HepG2 (cell line): ENCODE data around the gene XPC. TPM values are rescaled to one million over a fixed set of nuclear protein-coding genes. Genes with fewer than 3 reads are reported as not detected.

ENCODE experiments used
- ATAC-seq: fragments of 200-7000 bp; cut with Tn5 transposase; 3 replicates; pipeline ENCODE4 v1.9.1; 2020; ENCODE audit warnings: mild to moderate bottlenecking, moderate library complexity
- BruUV-seq: library from RNA; stranded (reverse); fragments of 400-500 nt; replicated peaks from 2 replicates; lab custom pipeline; 2021; lab: Mats Ljungman, UMichigan
- CTCF ChIA-PET: fragments of 300-600 bp; formaldehyde crosslinking; extraction: SDS; loops from one replicate; lab custom pipeline; 2021; ENCODE audit warnings: low total read pairs, inconsistent platforms, low intra/inter-chr PET ratio; lab: Yijun Ruan, JAX
- POLR2A ChIA-PET: fragments of 350-600 bp; sonication (Branson Sonifier 250); formaldehyde crosslinking; loops from one replicate; lab custom pipeline; 2020; ENCODE audit warnings: antibody characterized with exemption, inconsistent platforms; lab: Yijun Ruan, JAX
- DNase-seq: peaks from one replicate; pipeline ENCODE4 v3.0.0-alpha.2; 2015; ENCODE audit warnings: low spot score
- FAIRE-seq: peaks from 3 replicates; lab custom pipeline; 2011; peaks lifted over from hg19 to GRCh38; lab: Jason Lieb, UNC
- H2AFZ ChIP-seq: one replicate; pipeline ENCODE4 v1.6.1; 2011; ENCODE audit warnings: low read length, inconsistent platforms
- H3K27ac ChIP-seq: fragments of 300-600 bp; 3 replicates; pipeline ENCODE4 v1.8.0; 2011; ENCODE audit warnings: mixed run types, mild to moderate bottlenecking, mixed read lengths, low read length, inconsistent platforms; ENCODE audit not compliant: insufficient read depth; ENCODE audit errors: extremely low read length
- H3K27me3 ChIP-seq, 2 experiments: fragments of 200-600 bp in 1 of 2; 2 replicates in 1 of 2; 3 replicates in 1 of 2; pipeline versions ENCODE4 v1.6.0 to v1.8.0; 2011; ENCODE audit warnings: low read length in 2 of 2, mild to moderate bottlenecking in 2 of 2, moderate library complexity in 2 of 2, inconsistent platforms in 1 of 2; ENCODE audit not compliant: insufficient read depth in 2 of 2, control insufficient read depth in 1 of 2
- H3K36me3 ChIP-seq, 2 experiments: fragments of 200-600 bp in 1 of 2; replicated peaks in 1 of 2; 2 replicates in 1 of 2; 3 replicates in 1 of 2; pipeline versions ENCODE4 v1.5.1 to v1.8.0; 2011; ENCODE audit warnings: low read length in 2 of 2, inconsistent platforms in 1 of 2; ENCODE audit not compliant: insufficient read depth in 2 of 2, control insufficient read depth in 1 of 2
- H3K4me1 ChIP-seq: 2 replicates; pipeline ENCODE4 v1.5.1; 2012; ENCODE audit warnings: low read length, inconsistent platforms; ENCODE audit not compliant: insufficient read depth
- H3K4me2 ChIP-seq: 2 replicates; pipeline ENCODE4 v1.6.0; 2011; ENCODE audit warnings: low read depth, low read length, inconsistent platforms
- H3K4me3 ChIP-seq, 3 experiments: fragments of 200-600 bp in 1 of 3; sonication (generic), shearing (Covaris generic) in 1 of 3; replicated peaks in 1 of 3; 2 replicates each; pipeline ENCODE4 v1.5.1; 2011 to 2016; ENCODE audit warnings: low read length in 3 of 3, inconsistent platforms in 2 of 3, low read depth in 2 of 3, mild to moderate bottlenecking in 2 of 3, control low read depth in 1 of 3, mixed read lengths in 1 of 3; ENCODE audit not compliant: insufficient read depth in 1 of 3
- H3K79me2 ChIP-seq: one replicate; pipeline ENCODE4 v1.6.1; 2011; ENCODE audit warnings: low read length, inconsistent platforms; ENCODE audit not compliant: insufficient read depth
- H3K9ac ChIP-seq: 2 replicates; pipeline ENCODE4 v1.6.0; 2011; ENCODE audit warnings: mild to moderate bottlenecking, low read depth, low read length, inconsistent platforms; ENCODE audit not compliant: insufficient read depth
- H3K9me3 ChIP-seq: 2 replicates; pipeline ENCODE4 v1.5.1; 2012; ENCODE audit warnings: mild to moderate bottlenecking, low read length
- H4K20me1 ChIP-seq: 2 replicates; pipeline ENCODE4 v1.6.0; 2011; ENCODE audit warnings: inconsistent platforms, mild to moderate bottlenecking, low read length, moderate library complexity; ENCODE audit not compliant: insufficient read depth
- MEF2D ChIP-seq: sonication (generic); formaldehyde crosslinking; IDR thresholded peaks from 2 replicates; pipeline ENCODE4 v1.5.1; 2020; ENCODE audit warnings: mild to moderate bottlenecking, missing genetic modification reagents
- POLR2G ChIP-seq: fragments of 200-400 bp; formaldehyde crosslinking; IDR thresholded peaks from 2 replicates; pipeline ENCODE4 v1.6.1; 2018; ENCODE audit warnings: mild to moderate bottlenecking, low read depth, low read length, moderate library complexity
- ZBTB37 ChIP-seq: sonication (generic); formaldehyde crosslinking; IDR thresholded peaks from 2 replicates; pipeline ENCODE4 v1.4.0; 2020; ENCODE audit warnings: mild to moderate bottlenecking, missing genetic modification reagents
- ZFY ChIP-seq: sonication (generic); formaldehyde crosslinking; IDR thresholded peaks from 2 replicates; pipeline ENCODE4 v1.4.0; 2020; ENCODE audit warnings: missing genetic modification reagents
- ZNF235 ChIP-seq: sonication (generic); formaldehyde crosslinking; IDR thresholded peaks from 2 replicates; pipeline ENCODE4 v1.8.1; 2023; ENCODE audit warnings: mild to moderate bottlenecking, missing genetic modification reagents, borderline replicate concordance
- ZNF703 ChIP-seq: sonication (generic); formaldehyde crosslinking; IDR thresholded peaks from 2 replicates; pipeline ENCODE4 v1.5.1; 2020; ENCODE audit warnings: missing genetic modification reagents, mild to moderate bottlenecking, moderate library complexity, borderline replicate concordance
- ZNF740 ChIP-seq: sonication (generic); formaldehyde crosslinking; IDR thresholded peaks from 2 replicates; pipeline ENCODE4 v1.4.0; 2020; ENCODE audit warnings: missing genetic modification reagents
- WGBS: methylation state at CpG from one replicate; pipeline ENCODE4 v1.1.6; 2017; ENCODE audit warnings: low lambda C conversion rate; 5-methylcytosine and 5-hydroxymethylcytosine counted together
- in situ Hi-C: cut with HindIII; loops from 2 replicates; pipeline ENCODE4 v1.10.0; 2017; ENCODE audit warnings: low pct_unique_long_range_greater_than_20kb; ENCODE audit not compliant: extremely low pct_ligation_motif_present
- intact Hi-C: fragments of 100-400 bp; cut with micrococcal nuclease; formaldehyde crosslinking; loops from one replicate; pipeline ENCODE4 v1.10.0; 2022; ENCODE audit not compliant: unreplicated experiment
- polyA plus RNA-seq, 8 experiments: library from polyadenylated mRNA; depleted of rRNA in 3 of 8; stranded (reverse) in 7 of 8; unstranded in 1 of 8; fragments of >200 nt; fragmentation: Illumina TruSeq in 4 of 8; extraction: Trizol in 4 of 8; gene quantifications; 2 replicates each; pipeline versions ENCODE4 v1.2.1 to v1.2.3, GENCODE V29; 2011 to 2016; ENCODE audit warnings: low read depth in 4 of 8, missing spikeins in 1 of 8, mixed read lengths in 1 of 8; ENCODE audit not compliant: insufficient read depth in 1 of 8
- total RNA-seq, 5 experiments: library from RNA; depleted of rRNA; stranded (reverse); fragments of >200 nt; fragmentation: Illumina TruSeq; extraction: Trizol; gene quantifications; 2 replicates each; pipeline ENCODE4 v1.2.3, GENCODE V29; 2016; ENCODE audit warnings: low read depth in 1 of 5

XPC gene
- total and polyA plus RNA-seq, 2 of the 13 experiments (the other 11 are each of a cell fraction or from before 2014, with no cell fraction given) = 9.4 to 24.1 TPM

- Histone ChIP-seq H3K27ac (no peak overlapping the region), H2AFZ (no peak overlapping the region), H3K9ac (no peak overlapping the region), H3K36me3 (no peaks in the 10 kb centered on the region), H3K27me3 (peaks cover 0 to 3% of the 10 kb centered on the region in 2 experiments; a peak in 1 of 5 replicates)
- no TSS peak for BruUV-seq
- ChIA-PET CTCF (no interaction called here), POLR2A (no interaction called here)
- TF ChIP-seq ZFY (CRISPR knock-in tag) (no peak), POLR2G (no peak), MEF2D (no peak), ZNF235 (no peak), ZNF740 (CRISPR knock-in tag) (no peak)
- TF ChIP-seq, all 625 proteins: peak for 0
- Histone ChIP-seq H4K20me1 (no peaks in the 10 kb centered on the region), H3K79me2 (no peaks in the 10 kb centered on the region), H3K4me2 (no peak overlapping the region), H3K4me3 (no peak overlapping the region), H3K9me3 (no peaks in the 10 kb centered on the region), H3K4me1 (peaks cover 23% of the 10 kb centered on the region)
- 40% methylated on average over 3 of the region's 3 CpGs for WGBS
- ATAC-seq = no peak
- intact Hi-C loops (no loop called here), in situ Hi-C loops (no loop called here)
- FAIRE-seq = no peak
- no peak for DNase-seq
These were observed 44.6 kb upstream of the XPC start for GRCh38 chr3:14222900-14223594.

GRCh38 chr3:14222457-14222856 lies 44.1 kb upstream of the XPC start:
- BruUV-seq = no TSS peak
- 0% methylated on average over 1 of the region's 1 CpG for WGBS
- intact Hi-C loops (no loop called here), in situ Hi-C loops (no loop called here)
- ChIA-PET CTCF (no interaction called here), POLR2A (no interaction called here)
- H2AFZ ChIP-seq = no peak overlapping the region
- H3K79me2 ChIP-seq = no peaks in the 10 kb centered on the region
- DNase-seq = no peak
- no peak overlapping the region for H3K4me2 ChIP-seq
- no peak overlapping the region for H3K9ac ChIP-seq
- H4K20me1 ChIP-seq = no peaks in the 10 kb centered on the region
- H3K4me1 ChIP-seq = peaks cover 17% of the 10 kb centered on the region
- no peaks in the 10 kb centered on the region for H3K9me3 ChIP-seq
- peaks cover 0 to 3% of the 10 kb centered on the region in 2 experiments; a peak in 1 of 5 replicates for H3K27me3 ChIP-seq
- ATAC-seq = no peak
- no peak overlapping the region for H3K4me3 ChIP-seq
- TF ChIP-seq ZBTB37 (CRISPR knock-in tag) (no peak), ZNF703 (no peak)
- H3K27ac ChIP-seq = no peak overlapping the region
- H3K36me3 ChIP-seq = no peaks in the 10 kb centered on the region
- no peak for FAIRE-seq
